Mesodermal cell (in vitro differentiated cells): ENCODE measurements around the gene TGM2.
A peak's percentile ranks its signal among the peaks of the same experiment; 100 is the strongest.

Source experiments
- H3K27ac ChIP-seq: 2 replicates; pipeline ENCODE4 v1.7.0; 2013; ENCODE audit warnings: mild to moderate bottlenecking, low read depth, low read length, moderate library complexity; ENCODE audit not compliant: severe bottlenecking
- H3K36me3 ChIP-seq: 2 replicates; pipeline ENCODE4 v1.7.1; 2013; ENCODE audit warnings: mild to moderate bottlenecking, low read length, moderate library complexity; ENCODE audit not compliant: control insufficient read depth, insufficient read depth
- H3K4me1 ChIP-seq: one replicate; pipeline ENCODE4 v1.7.1; 2013; ENCODE audit warnings: mild to moderate bottlenecking, low read length; ENCODE audit not compliant: insufficient read depth, control insufficient read depth, poor library complexity, severe bottlenecking
- H3K4me3 ChIP-seq: 2 replicates; pipeline ENCODE4 v1.7.0; 2013; ENCODE audit warnings: low read length, control low read depth, mild to moderate bottlenecking; ENCODE audit not compliant: insufficient read depth, poor library complexity, severe bottlenecking; ENCODE audit errors: extremely low read depth
- H3K9me3 ChIP-seq: 2 replicates; pipeline ENCODE4 v1.7.1; 2013; ENCODE audit warnings: mild to moderate bottlenecking, low read length, moderate library complexity; ENCODE audit not compliant: control insufficient read depth
- WGBS, 2 experiments: methylation state at CpG; one replicate each; pipeline ENCODE4 v1.1.5; 2013; ENCODE audit warnings: missing lambda C conversion rate in 2 of 2; ENCODE audit not compliant: insufficient coverage in 2 of 2; 5-methylcytosine and 5-hydroxymethylcytosine counted together

Gene TGM2

GRCh38 chr20:38150335-38151170 lies 14.5 kb downstream of the TGM2 start:
- H3K4me1 ChIP-seq, result peaks cover 10% of the 10 kb centered on the region
- 92 to 96% methylated on average over 6 to 7 of the region's 8 CpGs for WGBS, 2 experiments
- H3K27ac ChIP-seq, result no peak overlapping the region
- no peaks in the 10 kb centered on the region for H3K9me3 ChIP-seq
- peaks cover 95% of the 10 kb centered on the region for H3K36me3 ChIP-seq
- no peak overlapping the region for H3K4me3 ChIP-seq

- peaks cover 23% of the 10 kb centered on the region for H3K4me1 ChIP-seq
- 94% methylated on average over 9 of the region's 9 CpGs for WGBS, 2 experiments
- no peak overlapping the region for H3K27ac ChIP-seq
- peaks cover 89% of the 10 kb centered on the region for H3K36me3 ChIP-seq
- no peak overlapping the region for H3K4me3 ChIP-seq
- H3K9me3 ChIP-seq, result no peaks in the 10 kb centered on the region
Observed at GRCh38 chr20:38148328-38149102, 16.6 kb downstream of the TGM2 start.

- Histone ChIP-seq H3K36me3 (peaks cover 81% of the 10 kb centered on the region), H3K4me1 (peaks cover 27% of the 10 kb centered on the region), H3K9me3 (no peaks in the 10 kb centered on the region), H3K27ac (no peak overlapping the region), H3K4me3 (no peak overlapping the region)
- 83 to 85% methylated on average over 3 to 4 of the region's 14 CpGs for WGBS, 2 experiments
Observed at GRCh38 chr20:38147751-38148150, 17.3 kb downstream of the TGM2 start.

GRCh38 chr20:38147163-38147562 lies 17.9 kb downstream of the TGM2 start:
- Histone ChIP-seq H3K4me1 (peaks cover 21% of the 10 kb centered on the region), H3K27ac (no peak overlapping the region), H3K9me3 (no peaks in the 10 kb centered on the region), H3K4me3 (no peak overlapping the region), H3K36me3 (peaks cover 76% of the 10 kb centered on the region)
- WGBS, 2 experiments, result 97 to 100% methylated on average over 4 to 8 of the region's 9 CpGs

- 96% methylated on average over 20 of the region's 20 CpGs for WGBS, 2 experiments
- H3K36me3 ChIP-seq, result peaks cover 77% of the 10 kb centered on the region
- H3K27ac ChIP-seq, result no peak overlapping the region
- H3K9me3 ChIP-seq, result no peaks in the 10 kb centered on the region
- peaks cover 26% of the 10 kb centered on the region for H3K4me1 ChIP-seq
- H3K4me3 ChIP-seq, result no peak overlapping the region
Observed at GRCh38 chr20:38146628-38147027, 18.4 kb downstream of the TGM2 start.

GRCh38 chr20:38146156-38146555 lies 18.9 kb downstream of the TGM2 start:
- Histone ChIP-seq H3K4me3 (no peak overlapping the region), H3K27ac (no peak overlapping the region), H3K36me3 (peaks cover 76% of the 10 kb centered on the region), H3K4me1 (peaks cover 30% of the 10 kb centered on the region), H3K9me3 (no peaks in the 10 kb centered on the region)
- WGBS, 2 experiments, result 83 to 96% methylated on average over 3 of the region's 4 CpGs

- H3K4me3 ChIP-seq, result no peak overlapping the region
- peaks cover 33% of the 10 kb centered on the region for H3K4me1 ChIP-seq
- H3K9me3 ChIP-seq, result no peaks in the 10 kb centered on the region
- no peak overlapping the region for H3K27ac ChIP-seq
- peaks cover 76% of the 10 kb centered on the region for H3K36me3 ChIP-seq
- 100% methylated on average over 2 of the region's 4 CpGs; no CpG with 5 or more reads in 1 of the 2 experiments for WGBS, 2 experiments
Observed at GRCh38 chr20:38145729-38146075, 19.4 kb downstream of the TGM2 start.

- Histone ChIP-seq H3K27ac (peak overlapping the region; percentile 71), H3K9me3 (no peaks in the 10 kb centered on the region), H3K4me3 (no peak overlapping the region), H3K36me3 (peaks cover 74% of the 10 kb centered on the region), H3K4me1 (peaks cover 39% of the 10 kb centered on the region)
- WGBS, 2 experiments, result 93% methylated on average over 7 to 8 of the region's 9 CpGs
Observed at GRCh38 chr20:38144974-38145728, 19.9 kb downstream of the TGM2 start.

- Histone ChIP-seq H3K27ac (peak overlapping the region; percentile 71), H3K36me3 (peaks cover 74% of the 10 kb centered on the region), H3K4me3 (no peak overlapping the region), H3K9me3 (no peaks in the 10 kb centered on the region), H3K4me1 (peaks cover 43% of the 10 kb centered on the region)
- 96 to 100% methylated on average over 3 to 5 of the region's 5 CpGs for WGBS, 2 experiments
Observed at GRCh38 chr20:38144598-38144973, 20.5 kb downstream of the TGM2 start.

GRCh38 chr20:38143646-38144554 lies 21.2 kb downstream of the TGM2 start:
- Histone ChIP-seq H3K9me3 (no peaks in the 10 kb centered on the region), H3K27ac (peak overlapping the region; percentile 71), H3K4me3 (no peak overlapping the region), H3K36me3 (peaks cover 76% of the 10 kb centered on the region), H3K4me1 (peaks cover 45% of the 10 kb centered on the region)
- WGBS, 2 experiments, result 83 to 87% methylated on average over 12 of the region's 16 CpGs
